K562 (cell line): Measurements from ENCODE around the gene RPL22. TPM values are rescaled to one million over a fixed set of nuclear protein-coding genes. Genes with fewer than 3 reads are reported as not detected.

Experiments used
- ATAC-seq: fragments of 200-7000 bp; cut with Tn5 transposase; 3 replicates; pipeline ENCODE4 v1.9.1; 2020; ENCODE audit warnings: moderate library complexity
- BruUV-seq: library from RNA; stranded (reverse); fragments of 400-500 nt; replicated peaks from 2 replicates; lab custom pipeline; 2021; lab: Mats Ljungman, UMichigan
- CTCF ChIA-PET: fragments of 300-600 bp; formaldehyde crosslinking; extraction: SDS; loops from one replicate; lab custom pipeline; 2021; ENCODE audit warnings: low intra/inter-chr PET ratio; lab: Yijun Ruan, JAX
- POLR2A ChIA-PET: fragments of 300-600, 350-650 bp; sonication (Branson Sonifier 250); formaldehyde crosslinking; extraction: SDS; loops from one replicate; lab custom pipeline; 2021; ENCODE audit warnings: antibody characterized with exemption, inconsistent platforms; lab: Yijun Ruan, JAX
- DNase-seq, 4 experiments: peaks; one replicate each; pipeline versions ENCODE4 v3.0.0 to v3.0.0-alpha.2; 2011 to 2018; ENCODE audit warnings: low spot score in 3 of 4, mixed read lengths in 3 of 4; ENCODE audit errors: extremely low read depth in 1 of 4
- FAIRE-seq: peaks from 2 replicates; lab custom pipeline; 2011; peaks lifted over from hg19 to GRCh38; lab: Jason Lieb, UNC
- H2AFZ ChIP-seq: 2 replicates; pipeline ENCODE4 v1.6.0; 2011; ENCODE audit warnings: low read depth, low read length, control low read depth, inconsistent platforms
- H3K27ac ChIP-seq: fragments of 200-600 bp; 3 replicates; pipeline ENCODE4 v1.8.0; 2011; ENCODE audit warnings: low read depth, mild to moderate bottlenecking, control low read depth, inconsistent platforms, low read length, moderate library complexity, mixed read lengths; ENCODE audit errors: extremely low read depth
- H3K27me3 ChIP-seq, 2 experiments: fragments of 300-600 bp in 1 of 2; 2 replicates in 1 of 2; 3 replicates in 1 of 2; pipeline versions ENCODE4 v1.6.0 to v1.8.0; 2011; ENCODE audit warnings: inconsistent platforms in 2 of 2, low read length in 2 of 2, mild to moderate bottlenecking in 1 of 2, mixed read lengths in 1 of 2, moderate library complexity in 1 of 2; ENCODE audit not compliant: control insufficient read depth in 2 of 2, insufficient read depth in 2 of 2
- H3K36me3 ChIP-seq: fragments of 300-600 bp; 3 replicates; pipeline ENCODE4 v1.8.0; 2011; ENCODE audit warnings: mild to moderate bottlenecking, low read length, inconsistent platforms; ENCODE audit not compliant: control insufficient read depth, insufficient read depth
- H3K4me1 ChIP-seq, 2 experiments: fragments of 200-600 bp in 1 of 2; replicated peaks in 1 of 2; 2 replicates in 1 of 2; 3 replicates in 1 of 2; pipeline versions ENCODE4 v1.5.1 to v1.8.0; 2011; ENCODE audit warnings: inconsistent platforms in 2 of 2, low read length in 2 of 2, mild to moderate bottlenecking in 1 of 2, mixed read lengths in 1 of 2, moderate library complexity in 1 of 2; ENCODE audit not compliant: control insufficient read depth in 2 of 2, insufficient read depth in 2 of 2
- H3K4me2 ChIP-seq: 2 replicates; pipeline ENCODE4 v1.6.1; 2011; ENCODE audit warnings: low read length, control low read depth, inconsistent platforms, mixed read lengths; ENCODE audit not compliant: insufficient read depth
- H3K4me3 ChIP-seq: fragments of 200-600 bp; sonication (generic), shearing (Covaris generic); 2 replicates; pipeline ENCODE4 v1.5.1; 2016; ENCODE audit warnings: control low read depth, inconsistent platforms
- H3K79me2 ChIP-seq: fragments of 200-600 bp; 3 replicates; pipeline ENCODE4 v1.8.0; 2011; ENCODE audit warnings: low read length, inconsistent platforms; ENCODE audit not compliant: control insufficient read depth, insufficient read depth
- H3K9ac ChIP-seq, 2 experiments: 2 replicates each; pipeline versions ENCODE4 v1.6.0 to v1.6.1; 2011; ENCODE audit warnings: low read depth in 2 of 2, low read length in 2 of 2, control low read depth in 1 of 2, inconsistent platforms in 1 of 2, mild to moderate bottlenecking in 1 of 2, mixed read lengths in 1 of 2; ENCODE audit not compliant: insufficient read depth in 1 of 2
- H3K9me1 ChIP-seq: one replicate; pipeline ENCODE4 v1.6.0; 2011; ENCODE audit warnings: inconsistent platforms, mild to moderate bottlenecking, low read length, moderate library complexity; ENCODE audit not compliant: control insufficient read depth, insufficient read depth
- H3K9me3 ChIP-seq: replicated peaks from 2 replicates; pipeline ENCODE4 v1.5.1; 2011; ENCODE audit warnings: low read depth, low read length, inconsistent platforms; ENCODE audit not compliant: control insufficient read depth, insufficient read depth
- H4K20me1 ChIP-seq: replicated peaks from 2 replicates; pipeline ENCODE4 v1.6.1; 2011; ENCODE audit warnings: low read length, inconsistent platforms, mixed read lengths; ENCODE audit not compliant: control insufficient read depth, insufficient read depth
- BCLAF1 ChIP-seq, 2 experiments: fragments of 450-650 bp in 1 of 2; IDR thresholded peaks; 2 replicates each; pipeline ENCODE4 v1.6.1; 2011 to 2017; ENCODE audit warnings: low read depth in 2 of 2, antibody characterized with exemption in 1 of 2, borderline replicate concordance in 1 of 2, low read length in 1 of 2, mild to moderate bottlenecking in 1 of 2, mixed read lengths in 1 of 2; ENCODE audit not compliant: control insufficient read depth in 1 of 2
- BDP1 ChIP-seq: IDR thresholded peaks from 3 replicates; pipeline ENCODE4 v1.6.1; 2011; ENCODE audit not compliant: insufficient read length, insufficient read depth
- EHMT2 ChIP-seq: fragments of 450-650 bp; IDR thresholded peaks from 2 replicates; pipeline ENCODE4 v1.6.1; 2018; ENCODE audit warnings: antibody characterized with exemption
- ERF ChIP-seq: fragments of 450-650 bp; formaldehyde crosslinking; IDR thresholded peaks from 2 replicates; pipeline ENCODE4 v1.4.0; 2020; ENCODE audit warnings: mild to moderate bottlenecking, mixed read lengths
- JUNB ChIP-seq: fragments of 450-650 bp; formaldehyde crosslinking; conservative IDR thresholded peaks from 2 replicates; pipeline ENCODE4 v1.4.0; 2020; ENCODE audit warnings: mild to moderate bottlenecking
- OTX1 ChIP-seq: fragments of 450-650 bp; formaldehyde crosslinking; IDR thresholded peaks from 2 replicates; pipeline ENCODE4 v1.4.0; 2022; ENCODE audit warnings: mild to moderate bottlenecking
- RAD21 ChIP-seq, 2 experiments: fragments of 250-450 bp in 1 of 2; fragments of 450-650 bp in 1 of 2; sonication (Bioruptor Pico) in 1 of 2; formaldehyde crosslinking in 1 of 2; IDR thresholded peaks in 1 of 2; conservative IDR thresholded peaks in 1 of 2; 2 replicates each; pipeline versions ENCODE4 v1.4.0 to v1.8.0; 2020 to 2022; ENCODE audit warnings: mild to moderate bottlenecking in 2 of 2, moderate library complexity in 1 of 2
- SMARCB1 ChIP-seq: IDR thresholded peaks from 2 replicates; pipeline ENCODE4 v1.6.1; 2011; ENCODE audit warnings: improper control_type of control experiment, low read depth; ENCODE audit not compliant: insufficient read length
- SRF ChIP-seq, 2 experiments: fragments of 250-450, 450-650 bp in 1 of 2; sonication (Bioruptor Pico) in 1 of 2; sonication (generic) in 1 of 2; formaldehyde crosslinking; IDR thresholded peaks; 2 replicates each; pipeline versions ENCODE4 v1.5.0 to v1.5.1; 2020 to 2022; ENCODE audit warnings: mild to moderate bottlenecking in 1 of 2, missing genetic modification reagents in 1 of 2
- TAF7 ChIP-seq: fragments of 450-650 bp; IDR thresholded peaks from 2 replicates; pipeline ENCODE4 v1.6.1; 2016; ENCODE audit warnings: missing genetic modification characterization, missing compliant biosample characterization
- TEAD1 ChIP-seq, 2 experiments: fragments of 450-650 bp in 1 of 2; sonication (generic) in 1 of 2; formaldehyde crosslinking; IDR thresholded peaks; 2 replicates each; pipeline versions ENCODE4 v1.4.0 to v1.8.0; 2020 to 2022; ENCODE audit warnings: mild to moderate bottlenecking in 2 of 2, missing genetic modification reagents in 1 of 2
- XRCC3 ChIP-seq: fragments of 450-650 bp; IDR thresholded peaks from 2 replicates; pipeline ENCODE4 v1.6.1; 2017; ENCODE audit warnings: mild to moderate bottlenecking, moderate library complexity
- ZBTB7A ChIP-seq: IDR thresholded peaks from 2 replicates; pipeline ENCODE4 v1.6.1; 2011; ENCODE audit warnings: low read depth, mild to moderate bottlenecking, low read length, moderate library complexity, borderline replicate concordance; ENCODE audit not compliant: control insufficient read depth
- ZC3H4 ChIP-seq: sonication (generic); formaldehyde crosslinking; IDR thresholded peaks from 2 replicates; pipeline ENCODE4 v1.9.0; 2021; ENCODE audit warnings: missing genetic modification reagents, borderline replicate concordance
- ZNF445 ChIP-seq: fragments of 250-450 bp; sonication (Bioruptor Pico); IDR thresholded peaks from 2 replicates; pipeline ENCODE4 v1.4.0; 2020; ENCODE audit warnings: low read depth, mild to moderate bottlenecking, moderate library complexity
- ZNF77 ChIP-seq: fragments of 250-450 bp; sonication (Bioruptor Pico); IDR thresholded peaks from 2 replicates; pipeline ENCODE4 v1.5.0; 2020
- ZZZ3 ChIP-seq: fragments of 450-650 bp; IDR thresholded peaks from 2 replicates; pipeline ENCODE4 v1.6.1; 2016; ENCODE audit warnings: antibody characterized with exemption, mild to moderate bottlenecking, moderate library complexity
- WGBS: fragments of 100-300 bp; shearing (Covaris generic); methylation state at CpG from one replicate; pipeline ENCODE4 v1.1.6; 2016; ENCODE audit warnings: low coverage, mixed read lengths; ENCODE audit not compliant: insufficient coverage; ENCODE audit errors: missing lambda C conversion rate; 5-methylcytosine and 5-hydroxymethylcytosine counted together
- in situ Hi-C: fragments of 300-500 bp; cut with MboI; formaldehyde crosslinking; loops from 4 replicates; pipeline ENCODE4 v1.15.0; 2018; ENCODE audit warnings: inconsistent platforms, mixed read lengths
- intact Hi-C: fragments of 100-400 bp; cut with micrococcal nuclease; formaldehyde crosslinking; loops from 2 replicates; pipeline ENCODE4 v1.14.2; 2022
- polyA plus RNA-seq, 8 experiments: library from polyadenylated mRNA; depleted of rRNA in 4 of 8; stranded (reverse) in 5 of 8; unstranded in 3 of 8; fragments of >200 nt; fragmentation: Nextera tagmentation in 2 of 8; fragmentation: Illumina TruSeq in 1 of 8; extraction: Ambion mirVana in 2 of 8; extraction: Trizol in 1 of 8; gene quantifications; 2 replicates each; pipeline versions ENCODE4 v1.2.1 to v1.2.3, GENCODE V29; 2011 to 2014; ENCODE audit warnings: inconsistent platforms in 1 of 8, missing spikeins in 1 of 8
- total RNA-seq, 7 experiments: library from RNA; depleted of rRNA in 6 of 7; stranded (reverse); fragments of >200 nt in 6 of 7; fragmentation: Illumina TruSeq in 2 of 7; extraction: Trizol in 2 of 7; gene quantifications; 2 replicates each; pipeline versions ENCODE4 v1.2.1 to v1.2.3, GENCODE V29; 2011 to 2021; ENCODE audit warnings: low replicate concordance in 1 of 7

The RPL22 gene
- total and polyA plus RNA-seq, 9 of the 15 experiments (the other 6 are each of a cell fraction or from before 2014, with no cell fraction given), result 467 to 1,165 (median 607) TPM

GRCh38 chr1:6188466-6188865 is 10.9 kb downstream of the RPL22 start (continued):
- TF ChIP-seq SRF (CRISPR knock-in tag; IDR thresholded peaks at IDR 0.05) (no peak), EHMT2 (no peak), ZNF445 (CRISPR knock-in tag) (no peak)
- TF ChIP-seq, all 486 proteins: peak for 0

GRCh38 chr1:6185635-6186382 is 13.6 kb downstream of the RPL22 start:
- Histone ChIP-seq H3K9me3 (no peaks in the 10 kb centered on the region), H3K27me3 (no peaks in the 10 kb centered on the region), H3K4me1 (peaks cover 3 to 5% of the 10 kb centered on the region in 2 experiments; a peak in 3 of 5 replicates), H3K4me2 (no peak overlapping the region), H3K27ac (no peak overlapping the region), H3K36me3 (peaks cover 63% of the 10 kb centered on the region), H3K9me1 (peaks cover 5% of the 10 kb centered on the region), H3K4me3 (no peak overlapping the region), H3K79me2 (peaks cover 39% of the 10 kb centered on the region), H3K9ac (no peak overlapping the region), H4K20me1 (peaks cover 49% of the 10 kb centered on the region), H2AFZ (no peak overlapping the region)
- FAIRE-seq, result peak; percentile 59
- peak in 3 of 4 experiments; percentile 66 to 74 (median 67) for DNase-seq
- BruUV-seq, result no TSS peak
- POLR2A ChIA-PET, result interaction anchor here (0.7 to 1.1 kb wide), 8 partner anchors 9 to 133 kb away, joined by 3 to 6 read pairs (median 4); no protein-coding TSS in a partner anchor
- 61% methylated on average over 10 of the region's 10 CpGs for WGBS
- CTCF ChIA-PET, result interaction anchor here (0.6 kb wide), 1 partner anchor 82 kb away, joined by 3 read pairs; no protein-coding TSS in a partner anchor
- peak; percentile 71 for ATAC-seq
- intact Hi-C loops (loop anchor here (1.0 kb wide), 1 partner anchor 133 kb away; no protein-coding TSS in a partner anchor), in situ Hi-C loops (no loop called here)
- no peak for TF ChIP-seq JUNB
- TF ChIP-seq ZZZ3, result peak; percentile 37; the same call in 1 of the 2 replicates
- no peak for TF ChIP-seq ERF (CRISPR knock-in tag)
- TF ChIP-seq ZNF77 (CRISPR knock-in tag), result no peak
- no peak for TF ChIP-seq SMARCB1
- TF ChIP-seq OTX1 (CRISPR knock-in tag), result no peak
- TF ChIP-seq BCLAF1 (IDR thresholded peaks at IDR 0.05; ENCODE audit: borderline replicate concordance in 1 of 2, control insufficient read depth in 1 of 2, low read depth in 2 of 2, low read length in 1 of 2), result 0 out of 4 replicates have a peak, but pooled peaks of 1 of the 2 experiments have one; percentile 66
- TF ChIP-seq ZBTB7A, result 0 out of 2 replicates have a peak, but pooled peaks have one; percentile 23
- peak in 1 of 2 experiments; percentile 60; a peak in 3 of 4 replicates for TF ChIP-seq RAD21 (CRISPR knock-in tag; conservative IDR thresholded peaks at IDR 0.05 in 1 of 2, IDR thresholded peaks at IDR 0.05 in 1 of 2)
- no peak for TF ChIP-seq TEAD1 (CRISPR knock-in tag; IDR thresholded peaks at IDR 0.05)
- no peak for TF ChIP-seq TAF7 (tag)
- TF ChIP-seq ZC3H4, result no peak
- no peak for TF ChIP-seq XRCC3
- no peak for TF ChIP-seq BDP1
